ENCODE results near the gene RRM2.
"Not testable (repeated sequence)": the region's sequence is repeated elsewhere in the genome, so short reads cannot be mapped to it uniquely, and the experiment has no call there.

Gene RRM2

GRCh38 chr2:10091889-10092244 lies 30.7 kb upstream of the RRM2 start:
- not testable (repeated sequence) for DNase-seq

GRCh38 chr2:10094271-10094814 lies 28.2 kb upstream of the RRM2 start:
- no peak for DNase-seq

- DNase-seq = no peak
Observed at GRCh38 chr2:10095175-10095574, 27.4 kb upstream of the RRM2 start.

GRCh38 chr2:10096641-10097040 lies 25.9 kb upstream of the RRM2 start:
- DNase-seq = no peak

- peak; percentile 23 to 26 for DNase-seq
Observed at GRCh38 chr2:10097352-10098148, 25.0 kb upstream of the RRM2 start.

GRCh38 chr2:10101491-10101890 lies 21.0 kb upstream of the RRM2 start:
- DNase-seq = no peak

GRCh38 chr2:10103179-10103578 lies 19.4 kb upstream of the RRM2 start:
- no peak for DNase-seq

- DNase-seq = not testable (repeated sequence)
Observed at GRCh38 chr2:10104906-10105305, 17.6 kb upstream of the RRM2 start.

- DNase-seq = no peak
Observed at GRCh38 chr2:10109311-10109710, 13.2 kb upstream of the RRM2 start.

- DNase-seq = no peak
Observed at GRCh38 chr2:10119027-10119325, 3.6 kb upstream of the RRM2 start.

- DNase-seq = no peak
Observed at GRCh38 chr2:10119601-10120157, 2.9 kb upstream of the RRM2 start.

- peak; percentile 92 to 93 for DNase-seq
Observed at GRCh38 chr2:10120158-10120876, 2.2 kb upstream of the RRM2 start.

- no peak for DNase-seq
Observed at GRCh38 chr2:10120877-10121574, 1.5 kb upstream of the RRM2 start.

GRCh38 chr2:10123281-10123680 lies 742 bp downstream of the RRM2 start:
- no peak for DNase-seq

GRCh38 chr2:10124538-10125045 lies 2.1 kb downstream of the RRM2 start:
- peak; percentile 39 to 62 for DNase-seq

GRCh38 chr2:10125842-10126631 lies 3.5 kb downstream of the RRM2 start:
- no peak for DNase-seq

- DNase-seq = no peak
Observed at GRCh38 chr2:10126632-10127026, 4.1 kb downstream of the RRM2 start.

- DNase-seq = no peak
Observed at GRCh38 chr2:10128420-10128819, 5.9 kb downstream of the RRM2 start.

- DNase-seq = no peak
Observed at GRCh38 chr2:10129490-10129889, 7.0 kb downstream of the RRM2 start.

GRCh38 chr2:10132043-10132575 lies 9.6 kb downstream of the RRM2 start:
- DNase-seq = no peak

- no peak for DNase-seq
Observed at GRCh38 chr2:10132596-10132995, 10.1 kb downstream of the RRM2 start.

Measured in activated CD4-positive, alpha-beta T cell treated with anti-CD3 and anti-CD28 coated beads for 4 hours (primary cell).